Adrenal gland (tissue), 12 donors: ENCODE results near the gene DMD. TPM values are rescaled to one million over a fixed set of nuclear protein-coding genes. Genes with fewer than 3 reads are reported as not detected.

ENCODE experiments used
- DNase-seq, 7 donors: peaks; one replicate each; pipeline ENCODE4 v3.0.0-alpha.2; 2019 to 2020
- H3K27ac ChIP-seq, 5 donors: fragments of 200-600 bp; sonication (generic) in 4 of 5; 1 replicate in 3 of 5; 2 replicates in 2 of 5; pipeline versions ENCODE4 v1.5.1 to v1.8.0; 2016 to 2020; ENCODE audit warnings: mild to moderate bottlenecking in 1 of 5
- H3K27me3 ChIP-seq: fragments of 200-600 bp; 2 replicates; pipeline ENCODE4 v1.8.0; 2021
- H3K36me3 ChIP-seq, 2 donors: fragments of 200-600 bp; replicated peaks in 1 of 2; 1 replicate in 1 of 2; 2 replicates in 1 of 2; pipeline versions ENCODE4 v1.5.1 to v1.8.0; 2018 to 2022
- H3K4me1 ChIP-seq, 2 donors: fragments of 200-600 bp; replicated peaks in 1 of 2; 1 replicate in 1 of 2; 2 replicates in 1 of 2; pipeline versions ENCODE4 v1.5.1 to v1.8.0; 2018 to 2021
- H3K4me3 ChIP-seq, 4 donors: fragments of 200-600 bp; sonication (generic) in 3 of 4; one replicate each; pipeline ENCODE4 v1.5.1; 2016 to 2018
- H3K9me3 ChIP-seq, 3 donors: fragments of 200-600 bp; sonication (generic) in 1 of 3; replicated peaks in 1 of 3; 1 replicate in 2 of 3; 2 replicates in 1 of 3; pipeline versions ENCODE4 v1.5.1 to v1.8.0; 2016 to 2021
- POLR2A ChIP-seq, 2 donors: fragments of 450-650 bp; IDR thresholded peaks; one replicate each; pipeline ENCODE4 v1.6.1; 2017; ENCODE audit warnings: antibody characterized with exemption in 2 of 2, mild to moderate bottlenecking in 2 of 2, moderate library complexity in 1 of 2
- WGBS, 4 donors: extraction: QIAGEN DNeasy Blood & Tissue Kit in 2 of 4; methylation state at CpG; one replicate each; pipeline versions ENCODE4 v1.1.5 to v1.1.7; 2013 to 2017; 5-methylcytosine and 5-hydroxymethylcytosine counted together
- intact Hi-C, 2 donors: fragments of 100-400 bp; cut with DNase I; formaldehyde crosslinking; loops; one replicate each; pipeline versions ENCODE4 v1.14.1 to v1.15.0; 2022 to 2023
- polyA plus RNA-seq, 3 donors: library from polyadenylated mRNA; stranded (reverse); fragments of 200-250 nt in 2 of 3; fragments of 350-450 nt in 1 of 3; fragmentation: Illumina TruSeq in 1 of 3; extraction: RNeasy Lipid Tissue Mini Kit (QIAGEN cat#74804) in 1 of 3; gene quantifications; one replicate each; pipeline ENCODE4 v1.2.3, GENCODE V29; 2013 to 2014
- total RNA-seq, 9 donors: library from RNA; depleted of rRNA in 4 of 9; stranded (reverse); fragments of >200 nt in 4 of 9; fragments of 120-200 nt in 1 of 9; fragmentation: NEBNext Ultra II Directional in 1 of 9; extraction: Animal tissue kit (Norgen Biotek cat#: 25700) in 1 of 9; gene quantifications; one replicate each; pipeline versions ENCODE4 v1.1.0 to v1.2.4, GENCODE V29; 2013 to 2023
- TF ChIP-seq, protein P1 (sequence below), 6 experiments: fragments of 450-650 bp in 4 of 6; fragments of 200-600 bp in 2 of 6; sonication (generic) in 1 of 6; IDR thresholded peaks; 1 replicate in 5 of 6; 2 replicates in 1 of 6; pipeline versions ENCODE4 v1.5.1 to v1.8.0; 2016 to 2021; ENCODE audit warnings: antibody characterized with exemption in 6 of 6, mild to moderate bottlenecking in 2 of 6, moderate library complexity in 1 of 6
- donor health status: healthy with polysubstance abuse.
- donor health status: Bipolar disorder and iron deficiency.
- donor health status: DM: yes; HTN: yes; CAD: no.
- donor health status: DM: no; HTN: no; CAD: no.
- donor health status: DM: no; HTN: no; CAD: no.
- donor health status: DM: yes; HTN: yes; CAD: no.

Gene DMD
- total and polyA plus RNA-seq, 12 donors = 14.6 to 89.7 (median 36.2) TPM

DNA sequence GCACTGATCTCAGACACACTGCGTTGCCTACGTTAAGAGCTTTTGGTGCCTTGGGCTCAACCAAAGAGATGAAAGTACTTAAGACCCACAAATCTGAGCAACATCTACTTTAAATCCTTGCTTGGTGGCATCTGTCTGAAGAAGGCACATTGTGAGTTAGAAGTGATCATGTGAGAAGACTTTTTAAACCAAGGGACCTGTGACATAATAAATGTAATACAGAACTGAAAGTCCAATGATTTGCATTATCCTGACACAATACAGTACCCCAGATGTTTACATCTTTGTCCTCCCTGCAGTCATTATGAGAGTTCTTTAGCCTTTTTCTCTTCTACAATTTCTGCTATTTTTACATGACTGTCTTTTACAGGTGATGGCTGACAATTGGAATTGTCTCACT is 2042.8 kb downstream of the DMD start:
- no peaks in the 10 kb centered on the region for H3K36me3 ChIP-seq
- no peak overlapping the region for H3K4me3 ChIP-seq
- H3K27ac ChIP-seq = no peak overlapping the region
- H3K9me3 ChIP-seq = no peaks in the 10 kb centered on the region
- no peak for DNase-seq
- H3K27me3 ChIP-seq = no peaks in the 10 kb centered on the region
- intact Hi-C loops = no loop called here
- WGBS, 4 donors = 65 to 89% (median 79%) methylated on average over 2 of the region's 2 CpGs
- TF ChIP-seq POLR2A (IDR thresholded peaks at IDR 0.05) = no peak
- TF ChIP-seq, protein P1, sequence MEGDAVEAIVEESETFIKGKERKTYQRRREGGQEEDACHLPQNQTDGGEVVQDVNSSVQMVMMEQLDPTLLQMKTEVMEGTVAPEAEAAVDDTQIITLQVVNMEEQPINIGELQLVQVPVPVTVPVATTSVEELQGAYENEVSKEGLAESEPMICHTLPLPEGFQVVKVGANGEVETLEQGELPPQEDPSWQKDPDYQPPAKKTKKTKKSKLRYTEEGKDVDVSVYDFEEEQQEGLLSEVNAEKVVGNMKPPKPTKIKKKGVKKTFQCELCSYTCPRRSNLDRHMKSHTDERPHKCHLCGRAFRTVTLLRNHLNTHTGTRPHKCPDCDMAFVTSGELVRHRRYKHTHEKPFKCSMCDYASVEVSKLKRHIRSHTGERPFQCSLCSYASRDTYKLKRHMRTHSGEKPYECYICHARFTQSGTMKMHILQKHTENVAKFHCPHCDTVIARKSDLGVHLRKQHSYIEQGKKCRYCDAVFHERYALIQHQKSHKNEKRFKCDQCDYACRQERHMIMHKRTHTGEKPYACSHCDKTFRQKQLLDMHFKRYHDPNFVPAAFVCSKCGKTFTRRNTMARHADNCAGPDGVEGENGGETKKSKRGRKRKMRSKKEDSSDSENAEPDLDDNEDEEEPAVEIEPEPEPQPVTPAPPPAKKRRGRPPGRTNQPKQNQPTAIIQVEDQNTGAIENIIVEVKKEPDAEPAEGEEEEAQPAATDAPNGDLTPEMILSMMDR (IDR thresholded peaks at IDR 0.05) = no peak
- no peaks in the 10 kb centered on the region for H3K4me1 ChIP-seq

DNA sequence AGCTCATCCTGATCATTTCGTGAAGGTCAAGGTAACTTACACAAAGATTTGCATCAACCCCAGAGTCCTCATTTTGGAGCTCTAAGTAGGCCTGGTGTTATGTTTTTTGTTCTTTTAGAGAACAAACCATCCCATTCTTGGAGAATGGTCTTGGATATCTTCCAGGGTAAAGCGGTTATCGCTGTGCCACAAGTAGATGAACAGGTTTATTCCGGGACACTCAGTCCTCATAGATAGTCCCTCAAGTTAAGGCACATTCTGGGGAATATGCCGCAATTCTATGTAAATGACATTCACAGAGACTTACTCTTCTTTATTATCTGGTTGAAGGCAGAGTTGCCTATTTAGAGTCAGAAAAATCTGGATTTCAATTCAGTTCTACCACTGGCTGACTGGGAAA is 2044.5 kb downstream of the DMD start:
- TF ChIP-seq, protein P1 (IDR thresholded peaks at IDR 0.05) = no peak
- TF ChIP-seq POLR2A (IDR thresholded peaks at IDR 0.05) = no peak
- intact Hi-C loops = no loop called here
- no peak overlapping the region for H3K4me3 ChIP-seq
- H3K27ac ChIP-seq = no peak overlapping the region
- no peaks in the 10 kb centered on the region for H3K9me3 ChIP-seq
- no peak for DNase-seq
- H3K36me3 ChIP-seq = no peaks in the 10 kb centered on the region
- WGBS, 4 donors = 86 to 93% (median 89%) methylated on average over 5 of the region's 5 CpGs
- no peaks in the 10 kb centered on the region for H3K27me3 ChIP-seq
- H3K4me1 ChIP-seq = no peaks in the 10 kb centered on the region

DNA sequence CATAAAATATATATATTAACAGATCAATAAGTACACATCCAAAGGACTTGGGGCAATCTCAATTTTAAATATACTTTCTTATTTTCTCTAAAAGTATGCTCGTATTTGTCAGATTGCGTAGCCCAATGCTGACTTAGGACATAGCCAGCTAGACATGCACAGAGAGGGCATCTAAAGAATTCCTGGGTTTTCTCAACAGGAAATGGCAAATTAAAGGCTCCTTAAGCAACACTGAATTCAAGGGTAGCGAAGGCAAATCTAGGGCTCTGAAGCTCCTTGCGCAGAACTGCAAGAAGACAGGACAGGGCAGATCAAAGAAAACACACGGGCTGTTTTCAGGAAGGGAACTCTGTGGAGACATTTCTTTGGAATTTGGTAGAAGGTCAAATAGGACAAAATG is 2044.9 kb downstream of the DMD start:
- no peak for TF ChIP-seq POLR2A (IDR thresholded peaks at IDR 0.05)
- TF ChIP-seq, protein P1 (IDR thresholded peaks at IDR 0.05) = no peak
- Histone ChIP-seq H3K27me3 (no peaks in the 10 kb centered on the region), H3K9me3 (no peaks in the 10 kb centered on the region), H3K36me3 (no peaks in the 10 kb centered on the region), H3K4me1 (no peaks in the 10 kb centered on the region), H3K27ac (no peak overlapping the region), H3K4me3 (no peak overlapping the region)
- WGBS, 4 donors = 82 to 95% (median 87%) methylated on average over 5 of the region's 5 CpGs
- intact Hi-C loops = no loop called here
- no peak for DNase-seq

DNA sequence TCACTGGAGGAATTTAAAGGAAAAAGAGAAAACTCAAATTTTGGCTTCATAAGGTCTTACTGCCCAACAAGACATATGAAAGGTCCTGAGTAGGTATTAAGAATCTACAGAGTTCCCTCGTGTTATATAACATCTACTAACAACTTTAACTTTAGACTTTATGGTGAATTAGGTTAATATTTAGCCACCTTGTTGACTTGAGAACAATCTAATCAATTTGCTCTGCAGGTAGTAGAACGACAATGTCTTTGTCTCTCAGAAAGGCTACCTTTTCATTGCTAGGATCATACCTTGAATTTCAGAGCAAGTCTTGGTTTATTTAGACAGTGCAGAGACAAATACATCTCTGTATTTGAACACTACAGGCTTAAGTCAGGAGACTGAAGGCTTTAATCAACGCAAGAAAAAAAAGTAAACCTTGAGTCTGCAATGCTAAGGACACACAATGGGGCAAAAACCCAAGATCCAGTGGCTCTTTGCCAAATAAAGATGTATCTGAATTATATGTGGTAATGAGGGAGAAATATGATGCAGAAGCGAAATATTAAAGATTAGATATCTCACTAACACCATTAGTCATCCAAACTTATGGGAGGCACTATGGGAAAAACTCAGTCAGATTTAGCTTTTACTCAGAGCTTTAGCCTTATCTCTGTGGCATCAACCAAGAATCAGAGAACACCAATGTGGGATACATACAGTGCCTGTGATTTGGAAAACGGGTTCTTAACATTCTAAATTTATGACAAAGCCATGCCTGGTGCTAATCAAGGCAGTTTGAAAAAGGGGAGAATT is 2045.9 kb downstream of the DMD start:
- no peak overlapping the region for H3K27ac ChIP-seq
- WGBS, 4 donors = 41 to 49% (median 45%) methylated on average over 5 of the region's 5 CpGs
- TF ChIP-seq, protein P1 (IDR thresholded peaks at IDR 0.05) = no peak
- no peak for TF ChIP-seq POLR2A (IDR thresholded peaks at IDR 0.05)
- no peaks in the 10 kb centered on the region for H3K9me3 ChIP-seq
- H3K4me3 ChIP-seq = no peak overlapping the region
- intact Hi-C loops = no loop called here
- H3K27me3 ChIP-seq = no peaks in the 10 kb centered on the region
- no peak for DNase-seq
- no peaks in the 10 kb centered on the region for H3K4me1 ChIP-seq
- no peaks in the 10 kb centered on the region for H3K36me3 ChIP-seq
